HCT116 (cell line): ENCODE data around the gene PRKCA. TPM values are rescaled to one million over a fixed set of nuclear protein-coding genes. Genes with fewer than 3 reads are reported as not detected.

Experiments
- ATAC-seq: fragments of 200-7000 bp; cut with Tn5 transposase; 2 replicates; pipeline ENCODE4 v1.9.1; 2020; ENCODE audit warnings: mild to moderate bottlenecking, moderate library complexity
- BruUV-seq: library from RNA; stranded (reverse); fragments of 400-500 nt; replicated peaks from 2 replicates; lab custom pipeline; 2021; lab: Mats Ljungman, UMichigan
- CTCF ChIA-PET: fragments of 300-600 bp; sonication (Branson Sonifier 250); formaldehyde crosslinking; loops from one replicate; lab custom pipeline; 2021; ENCODE audit warnings: antibody characterized with exemption; lab: Charles Lee
- POLR2A ChIA-PET: fragments of 300-600, 350-600 bp; sonication (Branson Sonifier 250); formaldehyde crosslinking; loops from one replicate; lab custom pipeline; 2021; ENCODE audit warnings: antibody characterized with exemption; lab: Charles Lee
- RAD21 ChIA-PET, 2 experiments: fragments of 300-600 bp; sonication (Branson Sonifier 250); formaldehyde crosslinking; loops; one replicate each; lab custom pipeline; 2023; ENCODE audit warnings: low total read pairs in 2 of 2; ENCODE audit not compliant: uncharacterized antibody in 2 of 2, unreplicated experiment in 2 of 2, low non-redundant PET in 1 of 2; lab: Charles Lee
- DNase-seq: peaks from one replicate; pipeline ENCODE4 v3.0.0-alpha.2; 2010; ENCODE audit warnings: low read depth, low spot score
- H2AFZ ChIP-seq: fragments of 200-600 bp; shearing (Covaris generic), sonication (generic); 2 replicates; pipeline ENCODE4 v1.6.1; 2017; ENCODE audit warnings: low read depth, mixed run types, mixed read lengths, antibody characterized with exemption, low read length; ENCODE audit not compliant: poor library complexity, severe bottlenecking
- H3K27ac ChIP-seq: 2 replicates; pipeline ENCODE4 v1.5.1; 2012; ENCODE audit warnings: low read depth, low read length
- H3K27me3 ChIP-seq: fragments of 200-600 bp; sonication (generic); 2 replicates; pipeline ENCODE4 v1.6.1; 2016; ENCODE audit warnings: mixed run types, low read length, mixed read lengths; ENCODE audit not compliant: insufficient read depth
- H3K36me3 ChIP-seq, 2 experiments: fragments of 200-500 bp in 1 of 2; fragments of 200-600 bp in 1 of 2; sonication (Bioruptor generic) in 1 of 2; sonication (generic) in 1 of 2; 2 replicates each; pipeline versions ENCODE4 v1.5.1 to v1.6.1; 2014 to 2016; ENCODE audit warnings: low read length in 2 of 2, inconsistent platforms in 1 of 2, mixed read lengths in 1 of 2, mixed run types in 1 of 2; ENCODE audit not compliant: insufficient read depth in 2 of 2, control insufficient read depth in 1 of 2
- H3K4me1 ChIP-seq, 2 experiments: fragments of 200-600 bp in 1 of 2; sonication (generic) in 1 of 2; 2 replicates each; pipeline versions ENCODE4 v1.5.1 to v1.6.1; 2012 to 2017; ENCODE audit warnings: low read length in 2 of 2, inconsistent platforms in 1 of 2, mild to moderate bottlenecking in 1 of 2, mixed read lengths in 1 of 2, mixed run types in 1 of 2, moderate library complexity in 1 of 2; ENCODE audit not compliant: insufficient read depth in 2 of 2, control insufficient read depth in 1 of 2
- H3K4me2 ChIP-seq: fragments of 200-600 bp; sonication (generic); 2 replicates; pipeline ENCODE4 v1.6.1; 2017; ENCODE audit warnings: mixed run types, low read length, mixed read lengths
- H3K4me3 ChIP-seq, 2 experiments: fragments of 200-600 bp in 1 of 2; sonication (generic) in 1 of 2; replicated peaks in 1 of 2; 2 replicates each; pipeline ENCODE4 v1.5.1; 2011 to 2016; ENCODE audit warnings: low read length in 2 of 2, control low read depth in 1 of 2, low read depth in 1 of 2, mild to moderate bottlenecking in 1 of 2, mixed read lengths in 1 of 2, mixed run types in 1 of 2
- H3K79me2 ChIP-seq: fragments of 200-600 bp; sonication (generic); 2 replicates; pipeline ENCODE4 v1.6.1; 2017; ENCODE audit warnings: mild to moderate bottlenecking, mixed run types, low read length, moderate library complexity, mixed read lengths; ENCODE audit not compliant: insufficient read depth
- H3K9ac ChIP-seq: fragments of 200-600 bp; sonication (generic); 2 replicates; pipeline ENCODE4 v1.6.1; 2016; ENCODE audit warnings: low read length, mixed read lengths
- H3K9me2 ChIP-seq: fragments of 200-600 bp; sonication (generic), shearing (Covaris generic); 2 replicates; pipeline ENCODE4 v1.6.1; 2017; ENCODE audit warnings: mixed run types, mild to moderate bottlenecking, moderate library complexity; ENCODE audit not compliant: insufficient read depth
- H3K9me3 ChIP-seq, 2 experiments: fragments of 200-500 bp in 1 of 2; fragments of 200-600 bp in 1 of 2; sonication (Bioruptor generic) in 1 of 2; sonication (generic) in 1 of 2; 2 replicates each; pipeline ENCODE4 v1.6.1; 2014 to 2017; ENCODE audit warnings: low read length in 2 of 2, mixed read lengths in 2 of 2, inconsistent platforms in 1 of 2, low read depth in 1 of 2, mild to moderate bottlenecking in 1 of 2, mixed run types in 1 of 2, moderate library complexity in 1 of 2; ENCODE audit not compliant: control insufficient read depth in 1 of 2, insufficient read depth in 1 of 2
- H4K20me1 ChIP-seq: fragments of 200-600 bp; sonication (generic), shearing (Covaris generic); 2 replicates; pipeline ENCODE4 v1.6.1; 2017; ENCODE audit warnings: mixed run types, mild to moderate bottlenecking, moderate library complexity; ENCODE audit not compliant: insufficient read depth
- ATF3 ChIP-seq: IDR thresholded peaks from 2 replicates; pipeline ENCODE4 v1.6.1; 2012
- CEBPB ChIP-seq: IDR thresholded peaks from 2 replicates; pipeline ENCODE4 v1.6.1; 2012; ENCODE audit warnings: low read depth
- CTCF ChIP-seq, 3 experiments: fragments of 200-600 bp in 1 of 3; sonication (generic) in 1 of 3; IDR thresholded peaks in 2 of 3; conservative IDR thresholded peaks in 1 of 3; 2 replicates each; pipeline ENCODE4 v1.5.1; 2012 to 2017; ENCODE audit warnings: low read depth in 2 of 3, low read length in 2 of 3, antibody characterized with exemption in 1 of 3, borderline replicate concordance in 1 of 3, control low read depth in 1 of 3, mild to moderate bottlenecking in 1 of 3, mixed read lengths in 1 of 3, mixed run types in 1 of 3, moderate library complexity in 1 of 3; ENCODE audit not compliant: insufficient read depth in 1 of 3
- EGR1 ChIP-seq: IDR thresholded peaks from 2 replicates; pipeline ENCODE4 v1.6.1; 2012; ENCODE audit warnings: low read depth
- ELF1 ChIP-seq: IDR thresholded peaks from 2 replicates; pipeline ENCODE4 v1.6.1; 2012; ENCODE audit warnings: low read depth, borderline replicate concordance
- EZH2 ChIP-seq: fragments of 200-600 bp; sonication (generic); IDR thresholded peaks from 2 replicates; pipeline ENCODE4 v1.6.1; 2017; ENCODE audit warnings: antibody characterized with exemption, mixed run types
- EZH2phosphoT487 ChIP-seq: fragments of 200-600 bp; IDR thresholded peaks from 2 replicates; pipeline ENCODE4 v1.6.1; 2018; ENCODE audit warnings: antibody characterized with exemption, borderline replicate concordance
- JUND ChIP-seq: IDR thresholded peaks from 2 replicates; pipeline ENCODE4 v1.6.1; 2012
- MAX ChIP-seq: IDR thresholded peaks from 2 replicates; pipeline ENCODE4 v1.6.1; 2012
- POLR2A ChIP-seq: IDR thresholded peaks from 2 replicates; pipeline ENCODE4 v1.7.0; 2011; ENCODE audit warnings: borderline replicate concordance; ENCODE audit not compliant: insufficient read depth, insufficient read length; ENCODE audit errors: extremely low read depth
- POLR2AphosphoS5 ChIP-seq: IDR thresholded peaks from 2 replicates; pipeline ENCODE4 v1.6.1; 2011; ENCODE audit warnings: mild to moderate bottlenecking, low read depth, low read length, moderate library complexity
- RAD21 ChIP-seq: IDR thresholded peaks from 2 replicates; pipeline ENCODE4 v1.6.1; 2012; ENCODE audit warnings: low read depth, mild to moderate bottlenecking
- REST ChIP-seq: IDR thresholded peaks from 2 replicates; pipeline ENCODE4 v1.6.1; 2012; ENCODE audit warnings: low read depth
- SIN3A ChIP-seq: IDR thresholded peaks from 2 replicates; pipeline ENCODE4 v1.6.1; 2012; ENCODE audit warnings: low read depth
- SP1 ChIP-seq: IDR thresholded peaks from 2 replicates; pipeline ENCODE4 v1.6.1; 2012; ENCODE audit warnings: low read depth
- SRF ChIP-seq: IDR thresholded peaks from 2 replicates; pipeline ENCODE4 v1.6.1; 2012; ENCODE audit warnings: low read depth
- TCF7L2 ChIP-seq: IDR thresholded peaks from 2 replicates; pipeline ENCODE4 v1.7.0; 2011; ENCODE audit warnings: borderline replicate concordance, inconsistent platforms; ENCODE audit not compliant: insufficient read depth, insufficient read length; ENCODE audit errors: extremely low read depth
- ZFX ChIP-seq: fragments of 450-650 bp; IDR thresholded peaks from 2 replicates; pipeline ENCODE4 v1.6.1; 2017
- ZNF274 ChIP-seq: fragments of 200-500 bp; sonication (Bioruptor generic); IDR thresholded peaks from 2 replicates; pipeline ENCODE4 v1.6.1; 2014; ENCODE audit warnings: mild to moderate bottlenecking, low read depth, low read length, inconsistent platforms
- intact Hi-C: fragments of 100-400 bp; cut with micrococcal nuclease; formaldehyde crosslinking; loops from 2 replicates; pipeline ENCODE4 v1.10.0; 2022
- total RNA-seq: library from RNA; stranded (reverse); gene quantifications from one replicate; pipeline ENCODE4 v1.2.1, GENCODE V29; 2021; ENCODE audit not compliant: unreplicated experiment

The PRKCA gene
- total RNA-seq, 1 experiment from 2014 or later = 18.8 TPM

GRCh38 chr17:66273586-66273848, 28.9 kb upstream of the PRKCA start:
- Histone ChIP-seq H3K9me2 (no peaks in the 10 kb centered on the region), H3K36me3 (no peaks in the 10 kb centered on the region), H3K27ac (no peak overlapping the region), H3K79me2 (no peaks in the 10 kb centered on the region), H3K27me3 (no peaks in the 10 kb centered on the region), H2AFZ (peak overlapping the region; percentile 56), H3K4me3 (no peak overlapping the region), H3K4me1 (peaks cover 27 to 40% of the 10 kb centered on the region in 2 experiments), H3K9me3 (no peaks in the 10 kb centered on the region), H3K4me2 (peak overlapping the region; percentile 45), H3K9ac (no peak overlapping the region), H4K20me1 (no peaks in the 10 kb centered on the region)
- ChIA-PET CTCF (no interaction called here), POLR2A (interaction anchor here (0.6 kb wide), 2 partner anchors 151 to 283 kb away, joined by 3 read pairs; no protein-coding TSS in a partner anchor), RAD21 (no interaction called here)
- intact Hi-C loops = no loop called here
- no TSS peak for BruUV-seq
- ATAC-seq = no peak
- TF ChIP-seq EZH2 = no peak
- no peak for TF ChIP-seq ELF1
- TF ChIP-seq POLR2A = no peak
- TF ChIP-seq SRF = no peak
- no peak for TF ChIP-seq RAD21
- TF ChIP-seq EGR1 = no peak
- no peak for TF ChIP-seq TCF7L2
- no peak for TF ChIP-seq ZNF274
- no peak for TF ChIP-seq ATF3
- TF ChIP-seq EZH2phosphoT487 = no peak
- TF ChIP-seq SIN3A = no peak
- no peak for TF ChIP-seq SP1
- no peak for TF ChIP-seq REST
- TF ChIP-seq CEBPB = no peak
- no peak for TF ChIP-seq CTCF (IDR thresholded peaks at IDR 0.05 in 2 of 3, conservative IDR thresholded peaks at IDR 0.05 in 1 of 3; ENCODE audit: borderline replicate concordance in 1 of 3, insufficient read depth in 1 of 3, low read depth in 2 of 3, low read length in 2 of 3)
- TF ChIP-seq POLR2AphosphoS5 = no peak
- TF ChIP-seq ZFX = no peak
- TF ChIP-seq MAX = no peak
- TF ChIP-seq JUND = no peak
- DNase-seq = no peak
